ENCODE results near the gene TAAR1. TPM values are rescaled to one million over a fixed set of nuclear protein-coding genes. Genes with fewer than 3 reads are reported as not detected.
A peak's percentile ranks its signal among the peaks of the same experiment; 100 is the strongest.

The TAAR1 gene
- total RNA-seq, 1 experiment from 2014 or later, result not detected

DNA sequence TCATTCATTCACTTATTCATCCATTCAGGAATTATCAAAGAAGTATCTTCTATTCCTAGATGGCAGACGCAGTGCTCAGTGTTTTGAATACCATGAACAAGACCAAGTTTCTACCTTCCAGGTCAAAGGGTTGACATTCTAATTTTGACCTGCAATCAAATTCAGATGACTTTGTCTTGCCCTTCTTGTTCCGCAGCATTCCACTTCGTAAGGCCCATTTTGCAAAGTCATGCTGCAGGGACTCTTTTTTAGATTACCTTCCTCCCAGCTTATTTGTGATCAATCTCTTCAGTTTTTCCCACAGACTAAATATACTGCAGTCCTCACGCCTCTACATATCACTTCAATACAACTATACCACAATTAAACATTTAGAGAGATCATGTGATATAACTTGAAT is 7.1 kb upstream of the TAAR1 start:
- H2BK12ac ChIP-seq (ENCODE audit: insufficient read length, low read depth, low read length), result no peak overlapping the region
- TF ChIP-seq, protein P1, sequence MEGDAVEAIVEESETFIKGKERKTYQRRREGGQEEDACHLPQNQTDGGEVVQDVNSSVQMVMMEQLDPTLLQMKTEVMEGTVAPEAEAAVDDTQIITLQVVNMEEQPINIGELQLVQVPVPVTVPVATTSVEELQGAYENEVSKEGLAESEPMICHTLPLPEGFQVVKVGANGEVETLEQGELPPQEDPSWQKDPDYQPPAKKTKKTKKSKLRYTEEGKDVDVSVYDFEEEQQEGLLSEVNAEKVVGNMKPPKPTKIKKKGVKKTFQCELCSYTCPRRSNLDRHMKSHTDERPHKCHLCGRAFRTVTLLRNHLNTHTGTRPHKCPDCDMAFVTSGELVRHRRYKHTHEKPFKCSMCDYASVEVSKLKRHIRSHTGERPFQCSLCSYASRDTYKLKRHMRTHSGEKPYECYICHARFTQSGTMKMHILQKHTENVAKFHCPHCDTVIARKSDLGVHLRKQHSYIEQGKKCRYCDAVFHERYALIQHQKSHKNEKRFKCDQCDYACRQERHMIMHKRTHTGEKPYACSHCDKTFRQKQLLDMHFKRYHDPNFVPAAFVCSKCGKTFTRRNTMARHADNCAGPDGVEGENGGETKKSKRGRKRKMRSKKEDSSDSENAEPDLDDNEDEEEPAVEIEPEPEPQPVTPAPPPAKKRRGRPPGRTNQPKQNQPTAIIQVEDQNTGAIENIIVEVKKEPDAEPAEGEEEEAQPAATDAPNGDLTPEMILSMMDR (conservative IDR thresholded peaks at IDR 0.05), result no peak
- no peak overlapping the region for H4K91ac ChIP-seq (ENCODE audit: insufficient read length, low read depth, low read length)
- H3K4ac ChIP-seq (ENCODE audit: low read depth, low read length), result no peak overlapping the region
- no peak overlapping the region for H2BK5ac ChIP-seq (ENCODE audit: insufficient read length, low read length)
- no peaks in the 10 kb centered on the region for H3K9me3 ChIP-seq (ENCODE audit: control insufficient read depth, low read depth, low read length)
- no peak overlapping the region for H3T11ph ChIP-seq (ENCODE audit: low read length)
- peaks cover 0 to 18% (median 5%) of the 10 kb centered on the region in 3 experiments; a peak in 5 of 7 replicates for H3K36me3 Mint-ChIP-seq (ENCODE audit: insufficient read depth in 1 of 3, low read depth in 3 of 3)
- H3K27me3 Mint-ChIP-seq (ENCODE audit: low read depth), result no peaks in the 10 kb centered on the region
- no peak for DNase-seq
- no peaks in the 10 kb centered on the region for H4K20me1 ChIP-seq (ENCODE audit: control insufficient read depth, insufficient read depth, insufficient read length)
- H2BK120ac ChIP-seq (ENCODE audit: low read depth, low read length, poor library complexity, severe bottlenecking), result no peak overlapping the region
- H3K18ac ChIP-seq (ENCODE audit: insufficient read length, low read depth, low read length), result no peak overlapping the region
- no peak overlapping the region for H3K4me2 ChIP-seq (ENCODE audit: insufficient read depth, insufficient read length, low read length)
- no peak overlapping the region for H3K27ac ChIP-seq (ENCODE audit: insufficient read length, low read depth, low read length)
- no peak overlapping the region for H4K5ac ChIP-seq (ENCODE audit: insufficient read length, low read depth, low read length)
- peaks cover 17 to 22% of the 10 kb centered on the region in 2 experiments for H3K4me1 Mint-ChIP-seq
- no peak overlapping the region for H3K9ac ChIP-seq (ENCODE audit: extremely low read depth, insufficient read length, low read length)
- H4K8ac ChIP-seq (replicated peaks; ENCODE audit: insufficient read length, low read depth, low read length), result no peak overlapping the region
- no peak overlapping the region for H2AFZ ChIP-seq (ENCODE audit: low read length)
- H2BK20ac ChIP-seq (ENCODE audit: low read depth, low read length, poor library complexity, severe bottlenecking), result no peak overlapping the region
- H3K27me3 ChIP-seq (ENCODE audit: insufficient read depth, low read length), result no peaks in the 10 kb centered on the region
- 100% methylated on average over 1 of the region's 4 CpGs for WGBS (ENCODE audit: extremely low coverage, insufficient read length, low lambda C conversion rate)
- H3K4me3 Mint-ChIP-seq, result no peak overlapping the region
- no peaks in the 10 kb centered on the region for H3K79me2 ChIP-seq (ENCODE audit: insufficient read depth, low read length)
- no peak overlapping the region for H3K14ac ChIP-seq (ENCODE audit: insufficient read depth, low read length)
- H3K4me1 ChIP-seq (ENCODE audit: insufficient read depth, low read length), result no peaks in the 10 kb centered on the region; the same call in 1 of the 2 replicates
- H2BK15ac ChIP-seq (ENCODE audit: low read depth, low read length), result no peak overlapping the region
- no peak overlapping the region for H3K56ac ChIP-seq (ENCODE audit: insufficient read length, low read depth, low read length)
- H3K79me1 ChIP-seq (ENCODE audit: insufficient read depth, low read depth, low read length, poor library complexity, severe bottlenecking), result no peaks in the 10 kb centered on the region
- H2AK5ac ChIP-seq (ENCODE audit: insufficient read length, low read length), result no peak overlapping the region
- no peaks in the 10 kb centered on the region for H3K23me2 ChIP-seq (ENCODE audit: insufficient read length, low read depth, low read length, poor library complexity, severe bottlenecking)
- peak overlapping the region in 2 of 3 experiments; percentile 17 to 32; a peak in 4 of 7 replicates for H3K27ac Mint-ChIP-seq
- no peak overlapping the region for H3K23ac ChIP-seq (ENCODE audit: insufficient read length, low read depth, low read length)
- H3K9me3 Mint-ChIP-seq, result peaks cover 8 to 10% of the 10 kb centered on the region in 2 experiments; a peak in 4 of 5 replicates
